ENCODE results near the gene SMYD3.

- no peak for TF ChIP-seq POLR2AphosphoS5 (IDR thresholded peaks at IDR 0.05; ENCODE audit: low read depth, low read length)
- TF ChIP-seq CTCF (IDR thresholded peaks at IDR 0.05), result no peak
- no peak for TF ChIP-seq REST (IDR thresholded peaks at IDR 0.05; ENCODE audit: insufficient read depth in 1 of 2, low read depth in 2 of 2, low read length in 1 of 2)
- TF ChIP-seq TCF7L2 (IDR thresholded peaks at IDR 0.05; ENCODE audit: low read depth, low read length), result no peak
- no peak for TF ChIP-seq SIN3A (IDR thresholded peaks at IDR 0.05; ENCODE audit: borderline replicate concordance, insufficient read depth, low read depth, low read length)
These were observed 103.0 kb downstream of the SMYD3 start for GRCh38 chr1:246404078-246404477.

Data from Panc1 (cell line).